BE2C (cell line): Measurements from ENCODE around the gene EPS15.
"Not testable (repeated sequence)": the region's sequence is repeated elsewhere in the genome, so short reads cannot be mapped to it uniquely, and the experiment has no call there.

Experiments
- DNase-seq: peaks from one replicate; pipeline ENCODE4 v3.0.0-alpha.2; 2020
- H3K27me3 ChIP-seq: fragments of 250-450 bp; sonication (Bioruptor Pico); 2 replicates; pipeline ENCODE4 v1.5.1; 2020; ENCODE audit warnings: mild to moderate bottlenecking
- H3K36me3 ChIP-seq: fragments of 250-450 bp; sonication (Bioruptor Pico); 2 replicates; pipeline ENCODE4 v1.5.1; 2020; ENCODE audit warnings: mild to moderate bottlenecking
- H3K4me1 ChIP-seq: fragments of 250-450 bp; sonication (Bioruptor Pico); 2 replicates; pipeline ENCODE4 v1.5.1; 2020
- H3K4me3 ChIP-seq: 2 replicates; pipeline ENCODE4 v1.5.1; 2011; ENCODE audit warnings: low read depth, low read length
- H3K9me3 ChIP-seq: fragments of 250-450 bp; sonication (Bioruptor Pico); 2 replicates; pipeline ENCODE4 v1.5.1; 2020
- CTCF ChIP-seq: IDR thresholded peaks from 2 replicates; pipeline ENCODE4 v1.5.1; 2012; ENCODE audit warnings: mild to moderate bottlenecking, low read depth, low read length

The EPS15 gene

GRCh38 chr1:51454554-51454953 is 64.5 kb downstream of the EPS15 start:
- Histone ChIP-seq H3K4me3 (no peak overlapping the region), H3K9me3 (no peaks in the 10 kb centered on the region), H3K27me3 (no peaks in the 10 kb centered on the region), H3K4me1 (no peaks in the 10 kb centered on the region), H3K36me3 (no peaks in the 10 kb centered on the region)
- TF ChIP-seq CTCF: no peak
- no peak for DNase-seq

- no peaks in the 10 kb centered on the region for H3K36me3 ChIP-seq
- no peak overlapping the region for H3K4me3 ChIP-seq
- no peaks in the 10 kb centered on the region for H3K27me3 ChIP-seq
- TF ChIP-seq CTCF: no peak
- no peaks in the 10 kb centered on the region for H3K4me1 ChIP-seq
- no peaks in the 10 kb centered on the region for H3K9me3 ChIP-seq
- DNase-seq: no peak
These were observed 66.1 kb downstream of the EPS15 start for GRCh38 chr1:51453010-51453409.

GRCh38 chr1:51448844-51449454 is 70.1 kb downstream of the EPS15 start:
- not testable (repeated sequence) for H3K9me3 ChIP-seq, H3K27me3 ChIP-seq, H3K36me3 ChIP-seq, H3K4me1 ChIP-seq, DNase-seq, H3K4me3 ChIP-seq

GRCh38 chr1:51445351-51446090 is 73.5 kb downstream of the EPS15 start:
- no peaks in the 10 kb centered on the region for H3K9me3 ChIP-seq
- no peak for DNase-seq
- no peaks in the 10 kb centered on the region for H3K4me1 ChIP-seq
- H3K4me3 ChIP-seq: no peak overlapping the region
- H3K27me3 ChIP-seq: no peaks in the 10 kb centered on the region
- TF ChIP-seq CTCF: no peak
- H3K36me3 ChIP-seq: no peaks in the 10 kb centered on the region

- no peak overlapping the region for H3K4me3 ChIP-seq
- no peaks in the 10 kb centered on the region for H3K9me3 ChIP-seq
- no peak for TF ChIP-seq CTCF
- H3K27me3 ChIP-seq: no peaks in the 10 kb centered on the region
- H3K36me3 ChIP-seq: no peaks in the 10 kb centered on the region
- no peak for DNase-seq
- no peaks in the 10 kb centered on the region for H3K4me1 ChIP-seq
These were observed 74.4 kb downstream of the EPS15 start for GRCh38 chr1:51444534-51445192.

- Histone ChIP-seq H3K4me3 (no peak overlapping the region), H3K9me3 (no peaks in the 10 kb centered on the region), H3K4me1 (no peaks in the 10 kb centered on the region), H3K36me3 (no peaks in the 10 kb centered on the region), H3K27me3 (no peaks in the 10 kb centered on the region)
- DNase-seq: no peak
- no peak for TF ChIP-seq CTCF
These were observed 75.0 kb downstream of the EPS15 start for GRCh38 chr1:51444096-51444495.
